HG03175 (cell line): ENCODE results near the gene TMEM174.
"Not testable (repeated sequence)": the region's sequence is repeated elsewhere in the genome, so short reads cannot be mapped to it uniquely, and the experiment has no call there.

Source experiments
- ATAC-seq: cut with Tn5 transposase; IDR thresholded peaks from one replicate; pipeline ENCODE4 v1.9.1; 2021; ENCODE audit warnings: mild to moderate bottlenecking, moderate library complexity; ENCODE audit not compliant: unreplicated experiment

Gene TMEM174

GRCh38 chr5:73218552-73219171 lies 45.7 kb downstream of the TMEM174 start:
- no peak for ATAC-seq

GRCh38 chr5:73219336-73219735 lies 46.3 kb downstream of the TMEM174 start:
- not testable (repeated sequence) for ATAC-seq

- ATAC-seq, result no peak
Observed at GRCh38 chr5:73221161-73221560, 48.2 kb downstream of the TMEM174 start.

- ATAC-seq, result no peak
Observed at GRCh38 chr5:73221726-73222125, 48.7 kb downstream of the TMEM174 start.

GRCh38 chr5:73222173-73222572 lies 49.2 kb downstream of the TMEM174 start:
- no peak for ATAC-seq
